Suprapubic skin (tissue), 4 donors: Measurements from ENCODE around the gene URB1. TPM values are rescaled to one million over a fixed set of nuclear protein-coding genes. Genes with fewer than 3 reads are reported as not detected.

Experiments used
- DNase-seq, 2 donors: peaks; one replicate each; pipeline ENCODE4 v3.0.0-alpha.2; 2019; ENCODE audit warnings: low spot score in 2 of 2
- H3K27ac ChIP-seq: fragments of 200-600 bp; sonication (generic); one replicate; pipeline ENCODE4 v1.5.1; 2019
- H3K27me3 ChIP-seq: fragments of 200-600 bp; sonication (generic); one replicate; pipeline ENCODE4 v1.5.1; 2019
- H3K36me3 ChIP-seq: fragments of 200-600 bp; sonication (generic); one replicate; pipeline ENCODE4 v1.5.1; 2019
- H3K4me1 ChIP-seq: fragments of 200-600 bp; sonication (generic); one replicate; pipeline ENCODE4 v1.5.1; 2019
- H3K4me3 ChIP-seq: fragments of 200-600 bp; sonication (generic); one replicate; pipeline ENCODE4 v1.5.1; 2019; ENCODE audit warnings: mild to moderate bottlenecking
- H3K9me3 ChIP-seq: fragments of 200-600 bp; sonication (generic); one replicate; pipeline ENCODE4 v1.5.1; 2019
- EP300 ChIP-seq: sonication (generic); formaldehyde crosslinking; IDR thresholded peaks from one replicate; pipeline ENCODE4 v1.6.1; 2017; ENCODE audit warnings: antibody characterized with exemption
- POLR2A ChIP-seq, 2 donors: fragments of 450-650 bp; IDR thresholded peaks; one replicate each; pipeline ENCODE4 v1.6.1; 2017; ENCODE audit warnings: antibody characterized with exemption in 2 of 2, mild to moderate bottlenecking in 2 of 2, moderate library complexity in 2 of 2
- POLR2AphosphoS5 ChIP-seq, 3 donors: sonication (generic); formaldehyde crosslinking; IDR thresholded peaks; one replicate each; pipeline ENCODE4 v1.6.1; 2017; ENCODE audit warnings: antibody characterized with exemption in 3 of 3
- WGBS: methylation state at CpG from one replicate; pipeline ENCODE4 v1.1.5; 2018; 5-methylcytosine and 5-hydroxymethylcytosine counted together
- total RNA-seq, 4 donors: library from RNA; depleted of rRNA; stranded (reverse); fragments of >200 nt; gene quantifications; one replicate each; pipeline ENCODE4 v1.1.0, GENCODE V29; 2016
- TF ChIP-seq, protein P1 (sequence below), 2 donors: fragments of 200-600 bp in 1 of 2; fragments of 450-650 bp in 1 of 2; sonication (generic) in 1 of 2; IDR thresholded peaks; one replicate each; pipeline ENCODE4 v1.5.1; 2016 to 2019; ENCODE audit warnings: antibody characterized with exemption in 2 of 2, mild to moderate bottlenecking in 1 of 2, moderate library complexity in 1 of 2

URB1 gene
- total RNA-seq, 4 donors from 2014 or later: 23.7 to 49.4 (median 33.0) TPM

- Histone ChIP-seq H3K27me3 (no peaks in the 10 kb centered on the region), H3K27ac (no peak overlapping the region), H3K4me3 (no peak overlapping the region), H3K9me3 (no peaks in the 10 kb centered on the region), H3K36me3 (peaks cover 99% of the 10 kb centered on the region), H3K4me1 (no peaks in the 10 kb centered on the region)
- peak in 1 of 2 donors; percentile 67 for DNase-seq
- TF ChIP-seq EP300 (no peak), POLR2AphosphoS5 (IDR thresholded peaks at IDR 0.05) (no peak), POLR2A (IDR thresholded peaks at IDR 0.05) (no peak)
- TF ChIP-seq, protein P1, sequence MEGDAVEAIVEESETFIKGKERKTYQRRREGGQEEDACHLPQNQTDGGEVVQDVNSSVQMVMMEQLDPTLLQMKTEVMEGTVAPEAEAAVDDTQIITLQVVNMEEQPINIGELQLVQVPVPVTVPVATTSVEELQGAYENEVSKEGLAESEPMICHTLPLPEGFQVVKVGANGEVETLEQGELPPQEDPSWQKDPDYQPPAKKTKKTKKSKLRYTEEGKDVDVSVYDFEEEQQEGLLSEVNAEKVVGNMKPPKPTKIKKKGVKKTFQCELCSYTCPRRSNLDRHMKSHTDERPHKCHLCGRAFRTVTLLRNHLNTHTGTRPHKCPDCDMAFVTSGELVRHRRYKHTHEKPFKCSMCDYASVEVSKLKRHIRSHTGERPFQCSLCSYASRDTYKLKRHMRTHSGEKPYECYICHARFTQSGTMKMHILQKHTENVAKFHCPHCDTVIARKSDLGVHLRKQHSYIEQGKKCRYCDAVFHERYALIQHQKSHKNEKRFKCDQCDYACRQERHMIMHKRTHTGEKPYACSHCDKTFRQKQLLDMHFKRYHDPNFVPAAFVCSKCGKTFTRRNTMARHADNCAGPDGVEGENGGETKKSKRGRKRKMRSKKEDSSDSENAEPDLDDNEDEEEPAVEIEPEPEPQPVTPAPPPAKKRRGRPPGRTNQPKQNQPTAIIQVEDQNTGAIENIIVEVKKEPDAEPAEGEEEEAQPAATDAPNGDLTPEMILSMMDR (IDR thresholded peaks at IDR 0.05): no peak
- 87% methylated on average over 13 of the region's 13 CpGs for WGBS
Measured at GRCh38 chr21:32320726-32321125, 72.1 kb downstream of the URB1 start.

DNA sequence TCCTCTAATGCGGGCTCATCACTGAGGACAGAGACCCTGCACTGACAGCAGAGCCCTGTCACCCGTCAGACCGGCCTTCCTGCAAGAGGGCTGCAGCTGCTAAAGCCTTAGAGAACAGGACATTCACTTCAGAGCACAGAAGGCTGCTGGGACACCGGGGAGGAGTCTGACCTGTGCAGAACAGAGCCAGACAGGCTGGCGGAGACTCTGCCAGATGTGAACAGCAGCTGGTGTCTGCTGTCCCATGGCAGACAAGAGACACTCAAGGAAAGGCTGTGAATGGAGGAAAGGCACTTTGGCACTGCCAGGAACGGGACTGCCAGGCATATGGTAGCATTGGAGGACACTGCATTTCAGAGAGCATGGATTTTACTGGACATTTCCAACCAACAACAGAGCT is 72.8 kb downstream of the URB1 start:
- 96% methylated on average over 4 of the region's 6 CpGs for WGBS
- Histone ChIP-seq H3K9me3 (no peaks in the 10 kb centered on the region), H3K36me3 (peaks cover 95% of the 10 kb centered on the region), H3K27me3 (no peaks in the 10 kb centered on the region), H3K27ac (no peak overlapping the region), H3K4me1 (no peaks in the 10 kb centered on the region), H3K4me3 (no peak overlapping the region)
- TF ChIP-seq POLR2A (IDR thresholded peaks at IDR 0.05): no peak
- DNase-seq: peak in 1 of 2 donors; percentile 37

DNA sequence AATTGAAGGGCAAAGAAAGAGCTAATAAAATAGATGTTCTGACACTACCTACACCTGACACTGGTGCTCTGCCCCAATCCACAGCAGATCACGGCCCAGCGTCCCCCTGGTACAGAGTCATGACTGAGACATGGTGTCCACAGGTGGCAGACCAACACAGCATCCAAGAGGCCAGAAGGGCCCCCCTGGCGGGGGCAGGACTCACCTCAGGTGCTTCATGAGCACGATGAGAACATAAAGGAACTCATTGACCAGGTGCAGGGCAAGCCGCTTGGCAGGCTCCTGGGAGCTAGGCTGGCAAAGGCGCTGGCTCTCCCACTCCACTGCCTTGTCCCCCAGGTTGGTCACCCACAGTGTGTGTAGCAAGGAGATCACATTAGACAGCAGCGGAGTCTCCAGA is 73.8 kb downstream of the URB1 start:
- Histone ChIP-seq H3K36me3 (peaks cover 91% of the 10 kb centered on the region), H3K4me3 (no peak overlapping the region), H3K27ac (no peak overlapping the region), H3K27me3 (no peaks in the 10 kb centered on the region), H3K9me3 (no peaks in the 10 kb centered on the region), H3K4me1 (no peaks in the 10 kb centered on the region)
- TF ChIP-seq, protein P1 (IDR thresholded peaks at IDR 0.05): no peak
- TF ChIP-seq POLR2AphosphoS5 (IDR thresholded peaks at IDR 0.05) (no peak), EP300 (no peak), POLR2A (IDR thresholded peaks at IDR 0.05) (no peak)
- 95% methylated on average over 7 of the region's 7 CpGs for WGBS
- peak in 1 of 2 donors; percentile 62 for DNase-seq

DNA sequence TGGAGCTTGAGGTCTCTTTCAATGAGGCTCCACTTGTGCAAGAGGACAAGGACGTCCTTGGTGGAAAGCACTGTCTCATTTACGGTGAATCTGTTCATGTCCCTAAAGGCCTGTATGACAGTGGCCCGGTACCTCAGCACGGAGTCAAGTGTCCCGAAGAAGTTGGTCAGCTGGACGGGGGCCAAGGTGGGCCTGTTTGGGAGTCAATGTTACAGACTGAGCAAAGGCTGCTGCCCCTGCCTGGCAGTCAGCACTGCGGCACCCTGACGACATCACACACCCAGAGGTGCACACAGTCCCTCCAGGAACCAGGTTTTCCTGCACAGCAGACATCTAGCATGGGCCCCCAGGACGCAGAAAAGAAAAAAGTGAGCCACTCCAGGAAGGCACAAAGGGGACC is 75.1 kb downstream of the URB1 start:
- H3K4me3 ChIP-seq: no peak overlapping the region
- H3K4me1 ChIP-seq: no peaks in the 10 kb centered on the region
- peak in 1 of 2 donors; percentile 68 for DNase-seq
- no peaks in the 10 kb centered on the region for H3K9me3 ChIP-seq
- no peak overlapping the region for H3K27ac ChIP-seq
- no peaks in the 10 kb centered on the region for H3K27me3 ChIP-seq
- H3K36me3 ChIP-seq: peaks cover 85% of the 10 kb centered on the region
- TF ChIP-seq POLR2A (IDR thresholded peaks at IDR 0.05) (no peak), POLR2AphosphoS5 (IDR thresholded peaks at IDR 0.05) (no peak), EP300 (no peak)
- WGBS: 89% methylated on average over 6 of the region's 9 CpGs

DNA sequence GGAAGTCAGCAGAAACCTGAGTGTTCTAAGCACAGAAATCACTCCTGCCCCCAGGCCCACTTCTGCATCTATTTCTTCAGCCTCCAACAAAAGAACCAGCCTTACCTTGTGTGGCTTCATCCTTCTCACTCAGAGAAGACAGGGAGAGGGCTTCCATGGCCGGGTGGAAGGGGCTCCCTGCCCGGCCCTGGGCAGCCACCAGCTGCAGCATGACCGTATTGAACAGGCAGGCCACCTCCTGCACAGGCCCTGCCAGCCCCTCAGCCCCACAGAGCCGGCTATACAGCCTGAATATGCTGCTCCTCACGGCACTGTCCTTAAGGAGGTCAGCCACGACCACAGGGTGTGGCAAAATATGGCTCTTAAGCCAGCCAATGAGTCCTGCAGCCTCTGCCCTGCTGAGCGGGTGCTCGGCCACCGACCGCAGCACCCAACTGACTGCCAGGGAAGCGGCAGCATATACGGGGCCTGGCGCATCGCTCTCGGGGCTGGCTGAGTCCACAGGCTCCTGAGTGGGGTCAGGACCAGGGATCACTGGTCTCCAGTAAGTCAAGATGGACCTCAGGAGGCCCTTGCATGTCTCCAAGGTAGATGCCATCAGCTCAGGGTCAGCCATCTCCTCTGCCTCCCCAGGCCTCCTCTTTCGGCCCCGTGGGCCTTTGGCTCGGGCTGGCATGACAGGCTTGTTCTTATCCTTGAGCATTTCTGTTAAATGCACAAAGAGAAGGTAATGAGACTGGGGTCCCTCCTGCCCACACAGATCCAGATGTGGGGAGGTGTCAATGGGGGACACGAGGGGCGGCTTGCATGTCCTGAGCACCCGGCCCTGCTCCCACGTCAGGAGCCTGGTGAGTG is 76.2 kb downstream of the URB1 start:
- Histone ChIP-seq H3K4me3 (no peak overlapping the region), H3K9me3 (no peaks in the 10 kb centered on the region), H3K27me3 (no peaks in the 10 kb centered on the region), H3K36me3 (peaks cover 85% of the 10 kb centered on the region), H3K4me1 (no peaks in the 10 kb centered on the region), H3K27ac (no peak overlapping the region)
- TF ChIP-seq POLR2AphosphoS5 (IDR thresholded peaks at IDR 0.05) (no peak), EP300 (no peak), POLR2A (IDR thresholded peaks at IDR 0.05) (no peak)
- TF ChIP-seq, protein P1 (IDR thresholded peaks at IDR 0.05): no peak
- WGBS: 89% methylated on average over 7 of the region's 22 CpGs
- DNase-seq: peak in 1 of 2 donors; percentile 37

DNA sequence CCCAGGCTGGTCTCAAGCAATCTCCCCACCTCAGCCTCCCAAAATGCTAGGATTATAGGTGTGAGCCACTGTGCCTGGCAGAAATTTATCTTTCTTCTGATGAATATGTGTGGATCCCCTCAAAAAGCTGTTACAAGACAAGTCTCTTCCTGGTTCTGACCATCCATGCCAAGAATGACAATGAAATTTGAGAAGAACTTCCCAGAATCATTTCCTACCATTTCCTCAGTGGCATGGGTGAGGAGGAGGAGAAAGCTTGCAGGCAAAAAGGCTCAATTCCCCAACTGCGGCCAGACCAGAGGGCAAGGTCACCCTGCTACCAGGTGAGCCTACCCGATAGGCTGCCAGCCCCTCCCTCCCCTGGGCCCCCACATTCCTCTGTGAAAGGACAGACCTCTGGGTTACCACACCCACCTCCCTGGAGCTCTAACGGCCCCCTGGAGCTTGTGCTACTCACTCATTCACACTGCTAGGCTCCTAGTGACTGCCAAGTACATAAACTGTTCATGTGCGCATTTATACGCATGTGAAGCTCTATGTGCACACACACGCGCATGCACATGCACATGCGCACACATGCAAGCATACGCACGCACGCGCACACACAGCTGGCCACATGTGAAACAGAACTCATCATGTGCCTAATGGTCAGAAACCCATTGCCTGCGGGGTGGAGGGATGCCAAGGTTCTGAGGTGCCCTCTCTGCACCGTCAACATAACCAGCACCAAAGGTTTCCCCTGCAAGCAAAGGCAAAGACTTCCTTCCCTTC is 77.1 kb downstream of the URB1 start:
- 91% methylated on average over 14 of the region's 14 CpGs for WGBS
- TF ChIP-seq POLR2AphosphoS5 (IDR thresholded peaks at IDR 0.05) (no peak), POLR2A (IDR thresholded peaks at IDR 0.05) (no peak), EP300 (no peak)
- TF ChIP-seq, protein P1 (IDR thresholded peaks at IDR 0.05): no peak
- H3K4me1 ChIP-seq: no peaks in the 10 kb centered on the region
- H3K4me3 ChIP-seq: no peak overlapping the region
- H3K36me3 ChIP-seq: peaks cover 83% of the 10 kb centered on the region
- H3K27ac ChIP-seq: no peak overlapping the region
- no peaks in the 10 kb centered on the region for H3K9me3 ChIP-seq
- peak in 1 of 2 donors; percentile 61 for DNase-seq
- no peaks in the 10 kb centered on the region for H3K27me3 ChIP-seq
